ENCODE results near the gene FAM120B.

Gene FAM120B

GRCh38 chr6:170360476-170360875 lies 53.9 kb downstream of the FAM120B start:
- H3K36me3 Mint-ChIP-seq, result peaks cover 28% of the 10 kb centered on the region

GRCh38 chr6:170361335-170361734 lies 54.8 kb downstream of the FAM120B start:
- H3K27ac Mint-ChIP-seq, result no peak overlapping the region
- no peaks in the 10 kb centered on the region for H3K9me3 Mint-ChIP-seq

More at GRCh38 chr6:170360476-170360875, 53.9 kb downstream of the FAM120B start:
- no peak for DNase-seq
- CTCF ChIA-PET, result no interaction called here
- no peaks in the 10 kb centered on the region for H3K4me1 Mint-ChIP-seq
- no peaks in the 10 kb centered on the region for H3K27me3 Mint-ChIP-seq
- H3K27ac Mint-ChIP-seq, result no peak overlapping the region
- no peaks in the 10 kb centered on the region for H3K9me3 Mint-ChIP-seq
- no peak overlapping the region for H3K4me3 Mint-ChIP-seq

GRCh38 chr6:170362121-170362520 lies 55.6 kb downstream of the FAM120B start:
- CTCF ChIA-PET, result no interaction called here
- no peak overlapping the region for H3K27ac Mint-ChIP-seq
- H3K27me3 Mint-ChIP-seq, result no peaks in the 10 kb centered on the region
- H3K9me3 Mint-ChIP-seq, result no peaks in the 10 kb centered on the region
- DNase-seq, result no peak
- H3K4me3 Mint-ChIP-seq, result no peak overlapping the region
- H3K36me3 Mint-ChIP-seq, result peaks cover 30% of the 10 kb centered on the region
- H3K4me1 Mint-ChIP-seq, result no peaks in the 10 kb centered on the region

More at GRCh38 chr6:170361335-170361734, 54.8 kb downstream of the FAM120B start:
- H3K27me3 Mint-ChIP-seq, result no peaks in the 10 kb centered on the region
- DNase-seq, result no peak
- CTCF ChIA-PET, result no interaction called here
- no peaks in the 10 kb centered on the region for H3K4me1 Mint-ChIP-seq
- no peak overlapping the region for H3K4me3 Mint-ChIP-seq
- peaks cover 28% of the 10 kb centered on the region for H3K36me3 Mint-ChIP-seq

GRCh38 chr6:170363255-170363654 lies 56.7 kb downstream of the FAM120B start:
- no peak for DNase-seq
- Mint-ChIP-seq H3K27ac (no peak overlapping the region), H3K4me1 (no peaks in the 10 kb centered on the region), H3K27me3 (no peaks in the 10 kb centered on the region), H3K9me3 (no peaks in the 10 kb centered on the region), H3K36me3 (peaks cover 19% of the 10 kb centered on the region), H3K4me3 (no peak overlapping the region)
- CTCF ChIA-PET, result no interaction called here

GRCh38 chr6:170365121-170365520 lies 58.6 kb downstream of the FAM120B start:
- peaks cover 15% of the 10 kb centered on the region for H3K36me3 Mint-ChIP-seq

GRCh38 chr6:170365593-170365992 lies 59.0 kb downstream of the FAM120B start:
- DNase-seq, result no peak
- CTCF ChIA-PET, result no interaction called here
- Mint-ChIP-seq H3K4me3 (no peak overlapping the region), H3K9me3 (no peaks in the 10 kb centered on the region), H3K27ac (no peak overlapping the region), H3K27me3 (no peaks in the 10 kb centered on the region), H3K4me1 (no peaks in the 10 kb centered on the region), H3K36me3 (peaks cover 13% of the 10 kb centered on the region)

More at GRCh38 chr6:170365121-170365520, 58.6 kb downstream of the FAM120B start:
- DNase-seq, result no peak
- Mint-ChIP-seq H3K9me3 (no peaks in the 10 kb centered on the region), H3K27me3 (no peaks in the 10 kb centered on the region), H3K27ac (no peak overlapping the region), H3K4me1 (no peaks in the 10 kb centered on the region), H3K4me3 (no peak overlapping the region)
- CTCF ChIA-PET, result no interaction called here

GRCh38 chr6:170366248-170366960 lies 59.8 kb downstream of the FAM120B start:
- no peaks in the 10 kb centered on the region for H3K4me1 Mint-ChIP-seq
- DNase-seq, result no peak
- no peaks in the 10 kb centered on the region for H3K27me3 Mint-ChIP-seq
- H3K9me3 Mint-ChIP-seq, result no peaks in the 10 kb centered on the region
- H3K27ac Mint-ChIP-seq, result no peak overlapping the region
- CTCF ChIA-PET, result no interaction called here
- no peak overlapping the region for H3K4me3 Mint-ChIP-seq
- H3K36me3 Mint-ChIP-seq, result peaks cover 14% of the 10 kb centered on the region

GRCh38 chr6:170367241-170367640 lies 60.7 kb downstream of the FAM120B start:
- Mint-ChIP-seq H3K4me1 (no peaks in the 10 kb centered on the region), H3K9me3 (no peaks in the 10 kb centered on the region), H3K27me3 (no peaks in the 10 kb centered on the region), H3K36me3 (peaks cover 14% of the 10 kb centered on the region), H3K4me3 (no peak overlapping the region), H3K27ac (no peak overlapping the region)
- CTCF ChIA-PET, result interaction anchor here (0.6 kb wide), 1 partner anchor 16 kb away, joined by 3 read pairs; no protein-coding TSS in a partner anchor
- DNase-seq, result no peak

GRCh38 chr6:170368544-170368943 lies 62.0 kb downstream of the FAM120B start:
- Mint-ChIP-seq H3K27me3 (no peaks in the 10 kb centered on the region), H3K4me3 (no peak overlapping the region), H3K27ac (no peak overlapping the region), H3K9me3 (no peaks in the 10 kb centered on the region), H3K4me1 (no peaks in the 10 kb centered on the region), H3K36me3 (peaks cover 11% of the 10 kb centered on the region)
- CTCF ChIA-PET, result no interaction called here
- no peak for DNase-seq

- peaks cover 11% of the 10 kb centered on the region for H3K36me3 Mint-ChIP-seq
- no peak for DNase-seq
- H3K27ac Mint-ChIP-seq, result no peak overlapping the region
These were observed 62.8 kb downstream of the FAM120B start for GRCh38 chr6:170369403-170369802.

GRCh38 chr6:170370416-170370815 lies 63.9 kb downstream of the FAM120B start:
- no peak for DNase-seq
- H3K27ac Mint-ChIP-seq, result no peak overlapping the region
- H3K4me3 Mint-ChIP-seq, result no peak overlapping the region
- no peaks in the 10 kb centered on the region for H3K27me3 Mint-ChIP-seq
- CTCF ChIA-PET, result no interaction called here
- H3K36me3 Mint-ChIP-seq, result peaks cover 7% of the 10 kb centered on the region
- no peaks in the 10 kb centered on the region for H3K9me3 Mint-ChIP-seq
- H3K4me1 Mint-ChIP-seq, result no peaks in the 10 kb centered on the region

More at GRCh38 chr6:170369403-170369802, 62.8 kb downstream of the FAM120B start:
- CTCF ChIA-PET, result no interaction called here
- Mint-ChIP-seq H3K4me3 (no peak overlapping the region), H3K9me3 (no peaks in the 10 kb centered on the region), H3K27me3 (no peaks in the 10 kb centered on the region), H3K4me1 (no peaks in the 10 kb centered on the region)

- no peaks in the 10 kb centered on the region for H3K27me3 Mint-ChIP-seq
- no peak overlapping the region for H3K27ac Mint-ChIP-seq
- peaks cover 12% of the 10 kb centered on the region for H3K36me3 Mint-ChIP-seq
- H3K4me1 Mint-ChIP-seq, result no peaks in the 10 kb centered on the region
- no peak for DNase-seq
- no peaks in the 10 kb centered on the region for H3K9me3 Mint-ChIP-seq
- CTCF ChIA-PET, result no interaction called here
- H3K4me3 Mint-ChIP-seq, result no peak overlapping the region
These were observed 64.5 kb downstream of the FAM120B start for GRCh38 chr6:170371080-170371479.

GRCh38 chr6:170371588-170371987 lies 65.0 kb downstream of the FAM120B start:
- Mint-ChIP-seq H3K36me3 (peaks cover 17% of the 10 kb centered on the region), H3K4me1 (no peaks in the 10 kb centered on the region), H3K27ac (no peak overlapping the region), H3K4me3 (no peak overlapping the region), H3K27me3 (no peaks in the 10 kb centered on the region), H3K9me3 (no peaks in the 10 kb centered on the region)
- DNase-seq, result no peak
- CTCF ChIA-PET, result no interaction called here

GRCh38 chr6:170372380-170373325 lies 66.1 kb downstream of the FAM120B start:
- CTCF ChIA-PET, result no interaction called here
- DNase-seq, result no peak
- Mint-ChIP-seq H3K9me3 (no peaks in the 10 kb centered on the region), H3K27me3 (no peaks in the 10 kb centered on the region), H3K36me3 (peaks cover 16% of the 10 kb centered on the region), H3K4me1 (no peaks in the 10 kb centered on the region), H3K27ac (no peak overlapping the region), H3K4me3 (no peak overlapping the region)
